ENCODE data around the gene AGT. TPM values are rescaled to one million over a fixed set of nuclear protein-coding genes. Genes with fewer than 3 reads are reported as not detected.

Gene AGT
- total RNA-seq, 1 donor from 2014 or later: 0.86 TPM

DNA sequence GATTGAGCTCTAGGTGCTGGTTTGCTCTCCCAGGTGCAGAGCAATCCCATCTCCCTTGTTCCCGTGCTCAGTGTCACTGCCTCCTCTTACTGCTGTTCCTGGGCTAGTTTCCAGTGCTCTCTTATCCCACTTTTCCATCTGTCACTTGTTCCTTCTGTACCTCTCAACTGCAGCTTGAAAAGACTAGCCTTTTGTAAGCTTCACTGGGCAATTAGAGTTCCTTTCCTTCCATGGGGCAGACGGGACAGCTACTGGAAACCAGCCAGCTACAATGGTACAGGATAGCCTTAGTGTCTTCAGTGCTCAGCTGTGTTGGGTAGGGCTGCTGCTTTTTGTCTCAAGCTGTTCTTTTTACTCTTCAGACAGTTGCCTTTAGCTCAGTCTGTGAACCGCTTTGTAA, 31.6 kb downstream of the AGT start:
- no peak overlapping the region for H3K27ac ChIP-seq
- intact Hi-C loops (cut with DNase I): no loop called here
- H3K4me3 ChIP-seq: no peak overlapping the region
- peaks cover 95% of the 10 kb centered on the region for H3K36me3 ChIP-seq
- H3K4me1 ChIP-seq: peaks cover 8% of the 10 kb centered on the region
- TF ChIP-seq, protein P1, sequence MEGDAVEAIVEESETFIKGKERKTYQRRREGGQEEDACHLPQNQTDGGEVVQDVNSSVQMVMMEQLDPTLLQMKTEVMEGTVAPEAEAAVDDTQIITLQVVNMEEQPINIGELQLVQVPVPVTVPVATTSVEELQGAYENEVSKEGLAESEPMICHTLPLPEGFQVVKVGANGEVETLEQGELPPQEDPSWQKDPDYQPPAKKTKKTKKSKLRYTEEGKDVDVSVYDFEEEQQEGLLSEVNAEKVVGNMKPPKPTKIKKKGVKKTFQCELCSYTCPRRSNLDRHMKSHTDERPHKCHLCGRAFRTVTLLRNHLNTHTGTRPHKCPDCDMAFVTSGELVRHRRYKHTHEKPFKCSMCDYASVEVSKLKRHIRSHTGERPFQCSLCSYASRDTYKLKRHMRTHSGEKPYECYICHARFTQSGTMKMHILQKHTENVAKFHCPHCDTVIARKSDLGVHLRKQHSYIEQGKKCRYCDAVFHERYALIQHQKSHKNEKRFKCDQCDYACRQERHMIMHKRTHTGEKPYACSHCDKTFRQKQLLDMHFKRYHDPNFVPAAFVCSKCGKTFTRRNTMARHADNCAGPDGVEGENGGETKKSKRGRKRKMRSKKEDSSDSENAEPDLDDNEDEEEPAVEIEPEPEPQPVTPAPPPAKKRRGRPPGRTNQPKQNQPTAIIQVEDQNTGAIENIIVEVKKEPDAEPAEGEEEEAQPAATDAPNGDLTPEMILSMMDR (IDR thresholded peaks at IDR 0.05): no peak
- no peaks in the 10 kb centered on the region for H3K9me3 ChIP-seq
- H3K27me3 ChIP-seq (ENCODE audit: low read depth): no peaks in the 10 kb centered on the region
- DNase-seq (no peak), ATAC-seq (no peak)

DNA sequence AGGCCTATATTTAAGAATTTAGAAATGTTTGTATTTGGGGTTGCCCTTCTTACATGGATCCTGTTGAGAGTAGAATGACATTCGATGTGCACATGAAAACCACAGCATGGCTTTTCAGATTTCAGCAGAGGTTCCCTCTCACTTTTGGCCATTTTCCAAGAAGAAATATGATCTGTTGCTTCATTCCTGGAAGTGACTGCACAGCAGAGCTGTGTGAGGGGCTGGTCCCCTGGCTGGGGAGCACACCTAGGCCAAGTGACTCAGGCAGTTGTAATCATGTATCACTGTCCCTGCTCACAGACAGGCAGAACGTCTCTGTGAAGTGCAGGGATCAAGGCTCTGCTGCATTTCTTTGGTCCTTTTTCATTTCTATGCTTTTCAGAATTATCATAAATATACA, 32.3 kb downstream of the AGT start:
- intact Hi-C loops (cut with DNase I): no loop called here
- TF ChIP-seq, protein P1 (IDR thresholded peaks at IDR 0.05): no peak
- Histone ChIP-seq H3K4me3 (no peak overlapping the region), H3K4me1 (peaks cover 8% of the 10 kb centered on the region), H3K36me3 (peaks cover 95% of the 10 kb centered on the region), H3K27me3 (ENCODE audit: low read depth) (no peaks in the 10 kb centered on the region), H3K9me3 (no peaks in the 10 kb centered on the region), H3K27ac (no peak overlapping the region)
- ATAC-seq (peak; percentile 53 to 69), DNase-seq (no peak)

DNA sequence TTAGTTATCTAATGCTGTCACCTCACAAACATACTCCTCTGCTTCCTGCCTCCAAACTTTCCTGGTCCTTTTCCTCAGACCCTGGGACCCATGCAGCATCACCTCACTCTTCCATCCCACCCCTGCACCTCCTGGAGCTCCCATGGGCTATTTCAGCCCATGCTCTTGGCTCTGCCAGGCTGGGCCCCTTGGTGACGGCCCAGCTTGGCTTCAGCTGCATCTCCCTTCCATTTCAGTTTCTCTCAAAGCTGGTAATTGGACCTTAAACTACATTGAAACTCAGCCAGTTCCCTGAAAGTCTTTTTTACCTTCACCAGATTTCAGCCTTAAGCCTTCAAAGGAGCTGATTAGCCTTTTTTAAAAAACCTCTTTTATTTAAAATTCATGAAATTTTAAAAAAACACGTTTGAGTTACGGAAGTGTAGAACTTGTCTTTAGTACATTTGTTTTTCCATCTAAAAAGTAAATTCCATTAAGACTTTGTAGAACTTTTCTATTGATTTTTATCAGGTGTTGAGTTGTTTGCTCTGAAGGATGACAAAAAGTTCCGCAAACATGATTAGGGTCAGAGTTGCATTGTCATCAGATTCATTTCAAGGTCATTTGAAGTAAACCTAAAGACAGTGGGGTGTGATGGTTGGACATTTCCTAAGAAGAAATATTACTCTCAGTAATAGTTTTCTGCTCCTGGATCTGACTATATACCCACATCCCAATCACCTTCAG, 33.5 kb downstream of the AGT start:
- ATAC-seq (no peak), DNase-seq (no peak)
- H3K9me3 ChIP-seq: no peaks in the 10 kb centered on the region
- intact Hi-C loops (cut with DNase I): no loop called here
- H3K27me3 ChIP-seq (ENCODE audit: low read depth): no peaks in the 10 kb centered on the region
- TF ChIP-seq, protein P1 (IDR thresholded peaks at IDR 0.05): no peak
- no peak overlapping the region for H3K27ac ChIP-seq
- H3K4me1 ChIP-seq: peaks cover 8% of the 10 kb centered on the region
- peaks cover 95% of the 10 kb centered on the region for H3K36me3 ChIP-seq
- H3K4me3 ChIP-seq: no peak overlapping the region

DNA sequence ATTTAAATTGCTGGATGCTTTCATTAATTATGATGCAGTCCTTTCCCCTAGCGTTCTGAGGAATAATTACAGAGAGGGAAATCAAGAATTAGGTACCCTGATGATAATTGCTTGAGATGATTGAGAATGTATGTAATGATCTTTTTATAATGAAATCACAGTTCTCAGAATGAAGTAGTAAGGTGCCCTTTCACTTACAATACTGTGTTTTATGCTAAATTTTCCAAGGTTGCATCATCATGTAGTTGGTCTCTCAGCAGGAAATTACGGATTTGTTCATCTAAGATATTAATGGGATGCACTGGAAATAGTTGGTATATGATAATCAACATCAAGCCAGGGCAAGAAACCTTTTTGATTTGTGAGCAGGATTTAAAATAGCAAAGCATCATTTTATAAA, 34.1 kb downstream of the AGT start:
- no peak overlapping the region for H3K4me3 ChIP-seq
- DNase-seq (no peak), ATAC-seq (no peak)
- H3K9me3 ChIP-seq: no peaks in the 10 kb centered on the region
- TF ChIP-seq, protein P1 (IDR thresholded peaks at IDR 0.05): no peak
- no peaks in the 10 kb centered on the region for H3K27me3 ChIP-seq (ENCODE audit: low read depth)
- peaks cover 8% of the 10 kb centered on the region for H3K4me1 ChIP-seq
- intact Hi-C loops (cut with DNase I): no loop called here
- H3K36me3 ChIP-seq: peaks cover 95% of the 10 kb centered on the region
- H3K27ac ChIP-seq: no peak overlapping the region

DNA sequence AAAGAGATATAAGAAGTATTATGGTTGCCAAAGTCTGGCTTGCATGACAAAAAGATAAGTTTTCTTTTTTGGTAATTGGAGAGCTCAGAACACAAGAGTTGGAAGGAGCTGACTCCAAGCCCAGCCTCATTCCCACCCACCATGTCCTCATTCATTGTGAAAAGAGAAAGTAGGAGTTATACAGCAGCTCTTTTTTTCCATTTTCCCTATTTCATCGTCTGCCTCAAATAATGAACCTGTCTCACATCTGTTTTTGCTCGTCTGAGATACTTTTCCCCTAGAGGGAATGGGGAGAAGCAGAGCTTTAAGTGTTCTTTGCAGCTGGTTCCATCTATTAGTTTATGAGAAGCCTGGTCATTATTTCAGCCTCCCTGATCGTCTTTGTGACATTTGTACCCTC, 34.7 kb downstream of the AGT start:
- intact Hi-C loops (cut with DNase I): no loop called here
- H3K4me3 ChIP-seq: no peak overlapping the region
- no peaks in the 10 kb centered on the region for H3K27me3 ChIP-seq (ENCODE audit: low read depth)
- no peak for ATAC-seq
- TF ChIP-seq, protein P1 (IDR thresholded peaks at IDR 0.05): no peak
- H3K9me3 ChIP-seq: no peaks in the 10 kb centered on the region
- peaks cover 8% of the 10 kb centered on the region for H3K4me1 ChIP-seq
- no peak overlapping the region for H3K27ac ChIP-seq
- peaks cover 95% of the 10 kb centered on the region for H3K36me3 ChIP-seq
- DNase-seq: no peak

All from lower lobe of right lung (tissue), 2 donors.